Loucy (cell line): ENCODE data around the gene DNAJB4.

Experiments used
- CTCF ChIP-seq: fragments of 200-600 bp; sonication (generic); conservative IDR thresholded peaks from 2 replicates; pipeline ENCODE4 v1.5.1; 2014; ENCODE audit warnings: mild to moderate bottlenecking, antibody characterized with exemption, low read length
- EZH2phosphoT487 ChIP-seq: fragments of 200-600 bp; IDR thresholded peaks from 2 replicates; pipeline ENCODE4 v1.6.1; 2018; ENCODE audit warnings: antibody characterized with exemption, mild to moderate bottlenecking, moderate library complexity, borderline replicate concordance

- no peak for TF ChIP-seq EZH2phosphoT487
- no peak for TF ChIP-seq CTCF
These were observed 40.2 kb downstream of the DNAJB4 start for GRCh38 chr1:78044796-78045562.
